BE2C (cell line): ENCODE results near the gene FAM47E.
A peak's percentile ranks its signal among the peaks of the same experiment; 100 is the strongest.
"Not testable (repeated sequence)": the region's sequence is repeated elsewhere in the genome, so short reads cannot be mapped to it uniquely, and the experiment has no call there.

Experiments used
- DNase-seq: peaks from one replicate; pipeline ENCODE4 v3.0.0-alpha.2; 2020
- H3K27me3 ChIP-seq: fragments of 250-450 bp; sonication (Bioruptor Pico); 2 replicates; pipeline ENCODE4 v1.5.1; 2020; ENCODE audit warnings: mild to moderate bottlenecking
- H3K36me3 ChIP-seq: fragments of 250-450 bp; sonication (Bioruptor Pico); 2 replicates; pipeline ENCODE4 v1.5.1; 2020; ENCODE audit warnings: mild to moderate bottlenecking
- H3K4me1 ChIP-seq: fragments of 250-450 bp; sonication (Bioruptor Pico); 2 replicates; pipeline ENCODE4 v1.5.1; 2020
- H3K4me3 ChIP-seq: 2 replicates; pipeline ENCODE4 v1.5.1; 2011; ENCODE audit warnings: low read depth, low read length
- H3K9me3 ChIP-seq: fragments of 250-450 bp; sonication (Bioruptor Pico); 2 replicates; pipeline ENCODE4 v1.5.1; 2020
- CTCF ChIP-seq: IDR thresholded peaks from 2 replicates; pipeline ENCODE4 v1.5.1; 2012; ENCODE audit warnings: mild to moderate bottlenecking, low read depth, low read length

FAM47E gene

GRCh38 chr4:76238701-76239100 is 12.8 kb upstream of the FAM47E start:
- Histone ChIP-seq H3K9me3 (no peaks in the 10 kb centered on the region), H3K4me1 (no peaks in the 10 kb centered on the region), H3K4me3 (no peak overlapping the region), H3K36me3 (no peaks in the 10 kb centered on the region), H3K27me3 (no peaks in the 10 kb centered on the region; the same call in 1 of the 2 replicates)
- no peak for DNase-seq
- TF ChIP-seq CTCF, result no peak

DNA sequence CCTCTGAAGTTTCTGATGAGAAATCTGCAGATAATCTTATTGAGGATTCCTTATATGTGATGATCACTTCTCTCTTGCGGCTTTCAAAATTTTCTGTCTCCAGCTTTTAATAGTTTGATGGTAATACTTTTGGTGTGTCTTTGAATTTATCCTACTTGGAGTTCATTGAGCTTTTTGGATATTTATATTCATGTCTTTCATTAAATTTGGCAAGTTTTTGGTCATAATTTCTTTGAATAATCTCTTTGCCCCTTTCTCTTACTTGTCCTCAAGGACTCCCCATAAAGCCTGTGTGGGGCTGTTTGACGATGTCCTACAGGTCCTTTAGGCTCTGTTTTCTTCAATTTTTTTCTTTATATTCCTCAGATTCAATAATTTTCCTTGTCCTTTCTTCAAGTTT is 11.3 kb upstream of the FAM47E start:
- no peak for TF ChIP-seq CTCF
- H3K9me3 ChIP-seq, result no peaks in the 10 kb centered on the region
- H3K36me3 ChIP-seq, result no peaks in the 10 kb centered on the region
- DNase-seq, result no peak
- no peaks in the 10 kb centered on the region for H3K4me1 ChIP-seq
- H3K27me3 ChIP-seq, result no peaks in the 10 kb centered on the region; the same call in 1 of the 2 replicates
- H3K4me3 ChIP-seq, result no peak overlapping the region

DNA sequence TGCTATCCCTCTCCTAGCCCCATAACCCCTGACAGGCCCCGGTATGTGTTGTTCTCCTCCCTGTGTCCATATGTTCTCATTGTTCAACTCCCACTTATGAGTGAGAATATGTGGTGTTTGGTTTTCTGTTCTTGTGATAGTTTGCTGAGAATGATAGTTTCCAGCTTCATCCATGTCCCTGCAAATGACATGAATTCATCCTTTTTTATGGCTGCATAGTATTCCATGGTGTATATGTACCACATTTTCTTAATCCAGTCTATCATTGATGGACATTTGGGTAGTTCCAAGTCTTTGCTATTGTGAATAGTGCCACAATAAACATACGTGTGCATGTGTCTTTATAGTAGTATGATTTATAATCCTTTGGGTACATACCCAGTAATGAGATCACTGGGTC is 7.6 kb upstream of the FAM47E start:
- not testable (repeated sequence) for H3K36me3 ChIP-seq, H3K4me1 ChIP-seq, H3K9me3 ChIP-seq, DNase-seq, H3K4me3 ChIP-seq, H3K27me3 ChIP-seq

- H3K27me3 ChIP-seq, result peaks cover 15% of the 10 kb centered on the region
- no peak overlapping the region for H3K4me3 ChIP-seq
- TF ChIP-seq CTCF, result no peak
- H3K4me1 ChIP-seq, result no peaks in the 10 kb centered on the region
- H3K9me3 ChIP-seq, result no peaks in the 10 kb centered on the region
- no peak for DNase-seq
- H3K36me3 ChIP-seq, result no peaks in the 10 kb centered on the region
Measured at GRCh38 chr4:76246025-76246424, 5.5 kb upstream of the FAM47E start.

- peaks cover 22% of the 10 kb centered on the region for H3K27me3 ChIP-seq
- no peak overlapping the region for H3K4me3 ChIP-seq
- TF ChIP-seq CTCF, result no peak
- H3K9me3 ChIP-seq, result no peaks in the 10 kb centered on the region
- no peak for DNase-seq
- no peaks in the 10 kb centered on the region for H3K4me1 ChIP-seq
- H3K36me3 ChIP-seq, result no peaks in the 10 kb centered on the region
Measured at GRCh38 chr4:76246852-76247251, 4.7 kb upstream of the FAM47E start.

DNA sequence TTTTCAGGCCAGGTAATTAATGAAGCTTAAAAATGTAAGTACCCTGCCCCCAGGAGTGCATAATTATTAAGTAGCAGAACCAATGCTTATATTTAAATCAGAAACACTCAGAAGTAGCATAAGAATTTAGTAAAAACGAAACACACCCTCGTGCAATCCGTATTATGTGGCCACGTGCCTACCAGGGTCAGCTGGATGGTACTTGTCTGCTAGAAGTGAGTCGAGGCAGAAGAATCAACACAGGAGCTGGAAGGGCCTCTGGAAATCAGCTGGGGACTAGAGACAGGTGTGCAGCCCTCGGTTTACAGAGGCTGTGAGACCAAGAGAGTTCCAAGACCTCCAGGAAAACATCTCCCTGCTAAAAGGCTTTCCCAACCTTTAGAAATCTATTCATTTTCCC is 559 bp upstream of the FAM47E start:
- Histone ChIP-seq H3K27me3 (peaks cover 22% of the 10 kb centered on the region), H3K36me3 (no peaks in the 10 kb centered on the region), H3K4me1 (no peaks in the 10 kb centered on the region), H3K4me3 (peak overlapping the region; percentile 66), H3K9me3 (no peaks in the 10 kb centered on the region)
- TF ChIP-seq CTCF, result no peak
- no peak for DNase-seq

DNA sequence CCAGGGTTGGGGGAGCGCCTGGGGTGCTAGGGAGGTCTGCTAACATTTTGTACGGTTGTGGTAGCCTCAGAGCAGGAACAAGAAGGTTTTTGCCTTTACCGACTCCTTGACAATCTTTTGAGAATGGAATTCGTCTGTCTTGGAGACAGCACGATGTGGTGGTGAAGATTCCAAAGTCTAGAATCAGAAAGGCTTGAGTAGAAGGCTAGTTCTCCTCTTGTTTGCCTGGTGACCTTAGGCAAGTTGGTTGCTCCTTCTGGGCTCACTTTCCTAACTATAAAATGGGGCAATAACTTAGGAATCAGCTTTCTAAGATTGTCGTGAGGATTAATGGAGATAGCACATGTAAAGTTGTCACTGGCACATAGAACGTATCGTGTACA is 741 bp downstream of the FAM47E start:
- Histone ChIP-seq H3K27me3 (peaks cover 22% of the 10 kb centered on the region), H3K36me3 (no peaks in the 10 kb centered on the region)
- DNase-seq, result no peak

More for the DNA sequence above, 741 bp downstream of the FAM47E start:
- Histone ChIP-seq H3K4me3 (peak overlapping the region; percentile 66), H3K9me3 (no peaks in the 10 kb centered on the region), H3K4me1 (no peaks in the 10 kb centered on the region)
- no peak for TF ChIP-seq CTCF
